Activated CD4-positive, alpha-beta T cell treated with anti-CD3 and anti-CD28 coated beads, Interleukin-2, Interleukin-4, amounts not matched to agents 100 ng/mL and 50 ng/mL, durations not matched to agents 16 hours and 8 hours (primary cell): ENCODE measurements around the gene ROPN1B.

ENCODE experiments used
- DNase-seq: peaks from one replicate; pipeline ENCODE4 v3.0.0-alpha.2; 2020; ENCODE audit warnings: low spot score

The ROPN1B gene

GRCh38 chr3:126031981-126032471 lies 63.0 kb downstream of the ROPN1B start:
- no peak for DNase-seq
